Fibroblast of lung (primary cell): ENCODE results near the gene PIWIL4. TPM values are rescaled to one million over a fixed set of nuclear protein-coding genes. Genes with fewer than 3 reads are reported as not detected.

ENCODE experiments used
- DNase-seq, 2 donors: peaks; one replicate each; pipeline versions ENCODE4 v3.0.0 to v3.0.0-alpha.2; 2010; ENCODE audit warnings: low read depth in 2 of 2
- H2AFZ ChIP-seq: 2 replicates; pipeline ENCODE4 v1.5.1; 2012; ENCODE audit warnings: low read length, control low read depth, inconsistent platforms
- H3K27ac ChIP-seq: 2 replicates; pipeline ENCODE4 v1.5.1; 2011; ENCODE audit warnings: low read length, control low read depth; ENCODE audit not compliant: insufficient read depth
- H3K27me3 ChIP-seq: 2 replicates; pipeline ENCODE4 v1.5.1; 2011; ENCODE audit warnings: mild to moderate bottlenecking, low read length; ENCODE audit not compliant: control insufficient read depth, insufficient read depth
- H3K36me3 ChIP-seq: 2 replicates; pipeline ENCODE4 v1.5.1; 2011; ENCODE audit warnings: low read length; ENCODE audit not compliant: control insufficient read depth, insufficient read depth
- H3K4me1 ChIP-seq: 2 replicates; pipeline ENCODE4 v1.5.1; 2011; ENCODE audit warnings: low read length; ENCODE audit not compliant: control insufficient read depth, insufficient read depth; ENCODE audit errors: extremely low read depth
- H3K4me2 ChIP-seq: 2 replicates; pipeline ENCODE4 v1.5.1; 2011; ENCODE audit warnings: low read length, control low read depth; ENCODE audit not compliant: insufficient read depth; ENCODE audit errors: extremely low read depth
- H3K4me3 ChIP-seq, 4 experiments: fragments of 200-600 bp in 1 of 4; sonication (generic) in 1 of 4; replicated peaks in 1 of 4; 2 replicates each; pipeline ENCODE4 v1.5.1; 2011 to 2016; ENCODE audit warnings: low read length in 4 of 4, low read depth in 3 of 4, mild to moderate bottlenecking in 3 of 4, control low read depth in 2 of 4, inconsistent platforms in 1 of 4, mixed read lengths in 1 of 4; ENCODE audit not compliant: insufficient read depth in 1 of 4; ENCODE audit errors: control extremely low read depth in 1 of 4
- H3K79me2 ChIP-seq: 2 replicates; pipeline ENCODE4 v1.5.1; 2012; ENCODE audit warnings: mild to moderate bottlenecking, low read length, inconsistent platforms; ENCODE audit not compliant: control insufficient read depth, insufficient read depth
- H3K9ac ChIP-seq: 2 replicates; pipeline ENCODE4 v1.5.1; 2011; ENCODE audit warnings: mild to moderate bottlenecking, low read length, control low read depth; ENCODE audit not compliant: insufficient read depth
- H3K9me3 ChIP-seq: 2 replicates; pipeline ENCODE4 v1.5.1; 2012; ENCODE audit warnings: low read depth, low read length; ENCODE audit not compliant: control insufficient read depth, insufficient read depth
- H4K20me1 ChIP-seq: 2 replicates; pipeline ENCODE4 v1.5.1; 2011; ENCODE audit warnings: low read length; ENCODE audit not compliant: control insufficient read depth, insufficient read depth; ENCODE audit errors: extremely low read depth
- EZH2 ChIP-seq: IDR thresholded peaks from 2 replicates; pipeline ENCODE4 v1.5.1; 2012; ENCODE audit warnings: low read length, control low read depth, mild to moderate bottlenecking; ENCODE audit errors: missing control alignments
- polyA plus RNA-seq, 2 donors: library from polyadenylated mRNA; depleted of rRNA in 1 of 2; stranded (reverse) in 1 of 2; unstranded in 1 of 2; fragments of >200 nt; gene quantifications; 2 replicates each; pipeline ENCODE4 v1.2.1, GENCODE V29; 2011 to 2012; ENCODE audit warnings: missing spikeins in 1 of 2
- total RNA-seq: library from RNA; depleted of rRNA; stranded (reverse); fragments of >200 nt; gene quantifications from 2 replicates; pipeline ENCODE4 v1.2.1, GENCODE V29; 2014
- TF ChIP-seq, protein P1 (sequence below), 2 donors: IDR thresholded peaks in 1 of 2; conservative IDR thresholded peaks in 1 of 2; 1 replicate in 1 of 2; 2 replicates in 1 of 2; pipeline ENCODE4 v1.5.1; 2011 to 2012; ENCODE audit warnings: low read length in 2 of 2, control low read depth in 1 of 2, inconsistent platforms in 1 of 2, low read depth in 1 of 2, mild to moderate bottlenecking in 1 of 2

Gene PIWIL4
- total and polyA plus RNA-seq, 2 donors (not counting 1 experiment from before 2014, with no cell fraction given), result 1.2 to 3.3 TPM

DNA sequence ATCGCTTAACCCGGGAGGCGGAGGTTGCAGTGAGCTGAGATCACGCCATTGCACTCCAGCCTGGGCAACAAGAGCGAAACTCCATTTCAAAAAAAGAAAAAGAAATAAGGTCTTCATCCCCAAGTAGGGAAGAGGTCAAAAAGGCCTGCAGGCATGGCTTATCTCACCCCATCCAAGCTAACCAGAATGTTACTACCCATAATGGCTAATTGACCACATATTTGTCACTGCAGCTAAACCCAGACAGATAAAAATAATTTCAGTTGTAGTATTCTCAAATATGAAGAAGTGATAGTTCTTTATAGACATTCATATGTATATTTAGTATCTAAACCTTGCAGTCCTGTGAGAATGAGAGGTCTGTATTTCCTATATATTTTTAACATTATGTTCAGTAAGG lies 17.8 kb downstream of the PIWIL4 start:
- H3K4me1 ChIP-seq, result no peaks in the 10 kb centered on the region
- H3K36me3 ChIP-seq, result no peaks in the 10 kb centered on the region
- no peaks in the 10 kb centered on the region for H4K20me1 ChIP-seq
- no peak overlapping the region for H3K9ac ChIP-seq
- no peak for TF ChIP-seq EZH2
- TF ChIP-seq, protein P1, sequence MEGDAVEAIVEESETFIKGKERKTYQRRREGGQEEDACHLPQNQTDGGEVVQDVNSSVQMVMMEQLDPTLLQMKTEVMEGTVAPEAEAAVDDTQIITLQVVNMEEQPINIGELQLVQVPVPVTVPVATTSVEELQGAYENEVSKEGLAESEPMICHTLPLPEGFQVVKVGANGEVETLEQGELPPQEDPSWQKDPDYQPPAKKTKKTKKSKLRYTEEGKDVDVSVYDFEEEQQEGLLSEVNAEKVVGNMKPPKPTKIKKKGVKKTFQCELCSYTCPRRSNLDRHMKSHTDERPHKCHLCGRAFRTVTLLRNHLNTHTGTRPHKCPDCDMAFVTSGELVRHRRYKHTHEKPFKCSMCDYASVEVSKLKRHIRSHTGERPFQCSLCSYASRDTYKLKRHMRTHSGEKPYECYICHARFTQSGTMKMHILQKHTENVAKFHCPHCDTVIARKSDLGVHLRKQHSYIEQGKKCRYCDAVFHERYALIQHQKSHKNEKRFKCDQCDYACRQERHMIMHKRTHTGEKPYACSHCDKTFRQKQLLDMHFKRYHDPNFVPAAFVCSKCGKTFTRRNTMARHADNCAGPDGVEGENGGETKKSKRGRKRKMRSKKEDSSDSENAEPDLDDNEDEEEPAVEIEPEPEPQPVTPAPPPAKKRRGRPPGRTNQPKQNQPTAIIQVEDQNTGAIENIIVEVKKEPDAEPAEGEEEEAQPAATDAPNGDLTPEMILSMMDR (conservative IDR thresholded peaks at IDR 0.05 in 1 of 2, IDR thresholded peaks at IDR 0.05 in 1 of 2; ENCODE audit: low read depth in 1 of 2, low read length in 2 of 2), result no peak
- no peak for DNase-seq
- no peak overlapping the region for H3K27ac ChIP-seq
- H3K4me2 ChIP-seq, result no peak overlapping the region
- no peaks in the 10 kb centered on the region for H3K79me2 ChIP-seq
- no peaks in the 10 kb centered on the region for H3K9me3 ChIP-seq
- no peak overlapping the region for H3K4me3 ChIP-seq
- no peak overlapping the region for H2AFZ ChIP-seq
- no peaks in the 10 kb centered on the region for H3K27me3 ChIP-seq

DNA sequence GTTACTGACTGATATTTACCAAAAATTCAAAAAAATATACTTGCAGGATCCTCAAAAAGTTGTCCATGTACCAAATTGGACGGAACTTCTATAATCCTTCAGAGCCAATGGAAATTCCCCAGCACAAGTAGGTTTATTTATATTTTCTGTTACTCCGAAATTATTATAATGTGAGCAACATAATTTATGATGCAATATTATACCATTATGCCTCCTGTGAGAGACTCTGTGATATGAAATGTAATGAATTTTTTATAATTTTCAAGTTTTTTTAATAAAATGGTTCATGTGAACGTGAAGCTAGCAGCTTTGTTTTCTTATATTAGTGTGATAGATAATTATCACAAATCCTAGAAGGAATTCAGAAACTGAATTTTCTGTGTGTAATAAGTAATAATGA lies 18.2 kb downstream of the PIWIL4 start:
- Histone ChIP-seq H3K36me3 (no peaks in the 10 kb centered on the region), H3K27me3 (no peaks in the 10 kb centered on the region), H4K20me1 (no peaks in the 10 kb centered on the region)

DNA sequence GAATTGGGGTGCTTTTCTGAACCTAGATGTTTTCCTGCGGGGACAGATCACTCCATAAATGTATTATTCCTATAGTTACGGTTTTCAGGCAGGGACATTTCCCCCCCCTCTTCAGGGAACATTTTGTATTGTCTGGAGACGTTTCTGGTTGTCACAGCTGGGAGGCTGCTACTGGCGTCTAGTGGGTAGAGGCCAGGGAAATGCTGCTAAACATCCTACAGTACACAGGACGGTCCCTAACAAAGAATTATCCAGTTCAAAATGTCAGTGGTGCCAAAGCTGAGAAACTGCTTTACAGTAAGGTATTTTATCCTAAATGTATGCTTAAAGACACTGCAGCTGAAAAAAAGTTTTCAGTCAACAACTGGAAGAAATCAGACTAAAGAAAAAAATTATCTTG lies 19.4 kb downstream of the PIWIL4 start:
- no peaks in the 10 kb centered on the region for H3K4me1 ChIP-seq
- H3K4me2 ChIP-seq, result no peak overlapping the region
- H3K9me3 ChIP-seq, result no peaks in the 10 kb centered on the region
- no peaks in the 10 kb centered on the region for H4K20me1 ChIP-seq
- H3K27ac ChIP-seq, result no peak overlapping the region
- no peaks in the 10 kb centered on the region for H3K36me3 ChIP-seq
- TF ChIP-seq, protein P1 (conservative IDR thresholded peaks at IDR 0.05 in 1 of 2, IDR thresholded peaks at IDR 0.05 in 1 of 2; ENCODE audit: low read depth in 1 of 2, low read length in 2 of 2), result no peak
- TF ChIP-seq EZH2, result no peak
- H2AFZ ChIP-seq, result no peak overlapping the region
- H3K9ac ChIP-seq, result no peak overlapping the region
- H3K79me2 ChIP-seq, result no peaks in the 10 kb centered on the region
- no peak for DNase-seq
- no peak overlapping the region for H3K4me3 ChIP-seq
- no peaks in the 10 kb centered on the region for H3K27me3 ChIP-seq

More for the DNA sequence above, 18.2 kb downstream of the PIWIL4 start:
- Histone ChIP-seq H3K9ac (no peak overlapping the region), H3K4me3 (no peak overlapping the region), H3K9me3 (no peaks in the 10 kb centered on the region), H3K4me2 (no peak overlapping the region), H2AFZ (no peak overlapping the region), H3K4me1 (no peaks in the 10 kb centered on the region), H3K27ac (no peak overlapping the region), H3K79me2 (no peaks in the 10 kb centered on the region)
- no peak for TF ChIP-seq EZH2
- TF ChIP-seq, protein P1 (conservative IDR thresholded peaks at IDR 0.05 in 1 of 2, IDR thresholded peaks at IDR 0.05 in 1 of 2; ENCODE audit: low read depth in 1 of 2, low read length in 2 of 2), result no peak
- DNase-seq, result no peak
